BE2C (cell line): ENCODE data around the gene ZNF469.

Experiments used
- DNase-seq: peaks from one replicate; pipeline ENCODE4 v3.0.0-alpha.2; 2020
- H3K27me3 ChIP-seq: fragments of 250-450 bp; sonication (Bioruptor Pico); 2 replicates; pipeline ENCODE4 v1.5.1; 2020; ENCODE audit warnings: mild to moderate bottlenecking
- H3K36me3 ChIP-seq: fragments of 250-450 bp; sonication (Bioruptor Pico); 2 replicates; pipeline ENCODE4 v1.5.1; 2020; ENCODE audit warnings: mild to moderate bottlenecking
- H3K4me1 ChIP-seq: fragments of 250-450 bp; sonication (Bioruptor Pico); 2 replicates; pipeline ENCODE4 v1.5.1; 2020
- H3K4me3 ChIP-seq: 2 replicates; pipeline ENCODE4 v1.5.1; 2011; ENCODE audit warnings: low read depth, low read length
- H3K9me3 ChIP-seq: fragments of 250-450 bp; sonication (Bioruptor Pico); 2 replicates; pipeline ENCODE4 v1.5.1; 2020
- TF ChIP-seq, protein P1 (sequence below): IDR thresholded peaks from 2 replicates; pipeline ENCODE4 v1.5.1; 2012; ENCODE audit warnings: mild to moderate bottlenecking, low read depth, low read length

Gene ZNF469

DNA sequence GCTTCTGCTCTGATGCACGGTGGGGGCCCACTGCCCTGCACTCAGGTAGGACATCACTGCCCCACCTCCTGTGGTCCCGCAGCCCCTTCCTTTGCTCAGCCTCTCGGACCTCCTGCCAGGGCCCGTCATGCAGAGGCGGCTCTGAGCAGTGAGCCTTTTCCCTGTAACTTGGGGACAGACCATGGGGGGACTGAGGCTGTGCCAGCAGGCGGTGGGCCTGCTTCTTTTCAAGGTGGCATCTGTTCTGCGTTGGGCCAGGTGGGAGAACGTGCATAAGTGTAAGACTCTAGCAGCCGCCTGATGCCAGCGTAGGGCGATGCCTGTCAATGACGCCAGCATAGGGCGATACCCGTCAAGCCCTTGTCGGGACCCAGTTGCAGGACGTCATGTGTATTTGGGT is 40.3 kb upstream of the ZNF469 start:
- DNase-seq: no peak
- TF ChIP-seq, protein P1, sequence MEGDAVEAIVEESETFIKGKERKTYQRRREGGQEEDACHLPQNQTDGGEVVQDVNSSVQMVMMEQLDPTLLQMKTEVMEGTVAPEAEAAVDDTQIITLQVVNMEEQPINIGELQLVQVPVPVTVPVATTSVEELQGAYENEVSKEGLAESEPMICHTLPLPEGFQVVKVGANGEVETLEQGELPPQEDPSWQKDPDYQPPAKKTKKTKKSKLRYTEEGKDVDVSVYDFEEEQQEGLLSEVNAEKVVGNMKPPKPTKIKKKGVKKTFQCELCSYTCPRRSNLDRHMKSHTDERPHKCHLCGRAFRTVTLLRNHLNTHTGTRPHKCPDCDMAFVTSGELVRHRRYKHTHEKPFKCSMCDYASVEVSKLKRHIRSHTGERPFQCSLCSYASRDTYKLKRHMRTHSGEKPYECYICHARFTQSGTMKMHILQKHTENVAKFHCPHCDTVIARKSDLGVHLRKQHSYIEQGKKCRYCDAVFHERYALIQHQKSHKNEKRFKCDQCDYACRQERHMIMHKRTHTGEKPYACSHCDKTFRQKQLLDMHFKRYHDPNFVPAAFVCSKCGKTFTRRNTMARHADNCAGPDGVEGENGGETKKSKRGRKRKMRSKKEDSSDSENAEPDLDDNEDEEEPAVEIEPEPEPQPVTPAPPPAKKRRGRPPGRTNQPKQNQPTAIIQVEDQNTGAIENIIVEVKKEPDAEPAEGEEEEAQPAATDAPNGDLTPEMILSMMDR: no peak
- Histone ChIP-seq H3K4me1 (no peaks in the 10 kb centered on the region), H3K27me3 (no peaks in the 10 kb centered on the region), H3K36me3 (no peaks in the 10 kb centered on the region), H3K9me3 (no peaks in the 10 kb centered on the region; the same call in 1 of the 2 replicates), H3K4me3 (no peak overlapping the region)

DNA sequence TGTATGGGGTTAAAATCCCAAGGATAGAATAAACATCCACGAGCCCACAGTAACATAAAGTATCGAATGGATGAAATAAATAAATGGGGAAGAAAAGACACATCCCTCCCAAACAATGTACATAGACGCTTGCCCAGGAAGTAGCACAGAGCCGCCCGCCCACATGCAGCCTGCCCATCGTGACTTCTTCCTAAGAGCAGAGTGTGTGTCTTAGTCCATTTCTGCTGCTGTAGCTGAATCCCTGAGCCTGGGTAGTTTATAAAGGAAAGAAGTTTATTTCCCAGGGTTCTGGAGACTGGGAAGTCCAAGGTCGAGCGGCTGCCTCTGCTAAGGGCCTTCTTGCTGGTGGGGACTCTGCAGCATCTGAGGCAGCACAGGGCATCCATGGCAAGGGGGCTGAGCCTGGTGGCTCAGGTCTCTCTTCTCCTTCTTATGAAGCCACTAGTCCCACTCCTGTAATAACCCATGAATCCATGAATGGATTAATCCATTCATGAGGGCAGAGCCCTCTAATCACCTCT is 39.4 kb upstream of the ZNF469 start:
- TF ChIP-seq, protein P1: no peak
- H3K4me3 ChIP-seq: no peak overlapping the region
- no peaks in the 10 kb centered on the region for H3K27me3 ChIP-seq
- H3K9me3 ChIP-seq: no peaks in the 10 kb centered on the region; the same call in 1 of the 2 replicates
- DNase-seq: no peak
- no peaks in the 10 kb centered on the region for H3K36me3 ChIP-seq
- H3K4me1 ChIP-seq: no peaks in the 10 kb centered on the region

DNA sequence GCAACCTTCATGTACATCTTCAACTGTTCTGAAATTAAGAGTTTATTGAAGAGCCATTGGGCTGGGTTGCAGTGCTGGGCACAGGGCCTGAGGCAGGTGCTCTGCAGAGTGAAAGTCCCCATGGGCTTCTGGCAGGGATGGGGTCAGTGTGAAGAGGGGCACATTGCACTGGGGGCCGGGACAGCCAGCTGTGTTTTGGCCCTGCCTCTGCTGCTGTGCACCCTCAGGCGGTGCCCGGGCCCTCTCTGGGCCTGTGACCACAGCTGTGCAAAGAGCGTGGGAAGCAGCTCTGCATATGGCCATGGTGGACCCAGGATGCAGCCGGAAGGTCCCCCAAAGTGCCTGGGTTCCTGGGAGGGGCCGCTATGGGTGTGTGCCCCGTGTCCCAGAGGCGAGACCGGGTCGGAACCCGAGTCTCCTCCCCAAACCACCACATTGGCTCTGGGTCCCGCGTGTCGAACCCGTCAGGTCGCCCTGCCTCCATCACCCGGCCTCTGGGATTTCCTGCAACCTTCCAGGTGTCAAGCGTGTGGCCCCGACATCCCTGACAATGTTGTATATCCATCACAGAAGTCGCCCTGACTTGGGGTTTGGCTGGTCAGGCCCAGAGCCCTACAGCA is 38.2 kb upstream of the ZNF469 start:
- Histone ChIP-seq H3K4me3 (no peak overlapping the region), H3K4me1 (no peaks in the 10 kb centered on the region), H3K27me3 (no peaks in the 10 kb centered on the region), H3K36me3 (no peaks in the 10 kb centered on the region), H3K9me3 (no peaks in the 10 kb centered on the region; the same call in 1 of the 2 replicates)
- TF ChIP-seq, protein P1: no peak
- no peak for DNase-seq

DNA sequence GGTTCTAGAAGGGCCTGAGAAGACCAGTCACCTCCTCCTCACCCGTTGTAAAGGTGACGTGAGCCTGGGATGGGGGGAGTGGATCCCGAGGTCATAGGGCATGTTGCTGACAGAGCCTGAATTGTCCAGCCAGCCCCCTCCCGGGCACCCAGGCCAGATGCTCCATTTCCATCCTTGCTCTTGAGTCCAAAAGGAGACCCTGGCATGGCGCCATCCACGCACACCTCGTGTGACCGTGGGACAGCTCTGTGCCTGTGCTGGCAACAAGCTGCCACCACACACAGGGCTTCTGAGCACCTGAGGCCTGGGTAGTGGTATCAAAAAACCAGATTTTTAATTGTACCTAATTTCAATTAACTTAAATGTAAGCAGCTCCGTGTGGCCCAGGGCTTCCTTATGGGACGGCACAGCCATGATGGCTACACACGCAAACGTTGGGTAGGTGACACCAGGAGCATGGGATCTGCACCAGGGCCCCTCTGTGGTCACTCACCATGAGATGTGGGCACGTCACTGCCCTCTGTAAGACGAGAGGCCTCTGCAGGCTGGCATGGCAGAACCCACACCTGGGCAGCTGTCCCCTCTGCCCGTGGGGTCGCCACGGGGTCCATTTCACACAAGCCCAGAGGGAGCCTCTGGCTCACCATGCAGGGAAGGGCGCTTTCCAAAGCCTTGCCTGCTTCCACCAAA is 37.6 kb upstream of the ZNF469 start:
- Histone ChIP-seq H3K4me3 (no peak overlapping the region), H3K36me3 (no peaks in the 10 kb centered on the region), H3K27me3 (no peaks in the 10 kb centered on the region), H3K9me3 (no peaks in the 10 kb centered on the region; the same call in 1 of the 2 replicates), H3K4me1 (no peaks in the 10 kb centered on the region)
- TF ChIP-seq, protein P1: no peak
- DNase-seq: no peak

DNA sequence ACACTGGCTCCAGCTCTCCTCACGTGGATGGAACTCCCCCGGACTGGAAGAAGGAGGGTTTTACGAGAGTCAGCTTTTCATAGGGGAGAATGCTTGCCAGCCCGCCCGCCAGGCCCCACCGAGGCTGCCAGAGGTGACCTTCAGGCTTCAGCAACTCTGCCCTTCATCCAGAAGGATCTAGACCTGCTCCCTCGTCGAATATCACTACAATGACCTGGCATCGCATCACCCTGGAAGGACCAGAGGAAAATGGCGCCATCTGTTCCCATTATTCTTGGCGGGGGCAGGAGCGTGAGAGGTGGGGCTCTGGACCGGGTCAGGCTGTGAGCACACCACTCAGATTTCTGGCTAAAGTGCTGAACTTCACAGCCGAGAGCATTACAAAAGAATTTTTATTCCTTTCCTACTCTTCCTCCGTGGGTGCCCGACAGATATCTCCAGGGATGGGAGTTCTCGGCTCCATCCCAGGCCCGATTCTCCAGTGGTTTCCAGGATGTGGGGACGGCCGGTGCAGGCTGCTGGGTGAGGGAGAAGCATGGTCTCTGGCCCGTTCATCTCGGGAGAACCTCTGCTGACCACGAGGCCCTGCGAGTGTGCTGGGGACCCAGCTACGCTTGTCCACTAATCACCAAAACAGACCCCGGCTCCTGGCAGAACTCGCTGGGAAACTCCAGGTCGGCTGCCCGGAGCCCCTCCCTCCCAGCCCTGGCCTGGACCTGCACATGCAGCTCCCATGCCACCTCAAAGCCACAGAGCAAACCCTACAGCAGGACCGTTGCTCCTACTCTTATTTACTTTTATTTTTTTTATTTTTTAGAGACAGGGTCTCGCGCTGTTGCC is 36.8 kb upstream of the ZNF469 start:
- Histone ChIP-seq H3K4me3 (no peak overlapping the region), H3K9me3 (no peaks in the 10 kb centered on the region; the same call in 1 of the 2 replicates), H3K27me3 (no peaks in the 10 kb centered on the region), H3K4me1 (no peaks in the 10 kb centered on the region), H3K36me3 (no peaks in the 10 kb centered on the region)
- DNase-seq: no peak
- TF ChIP-seq, protein P1: no peak
